LNCAP (cell line): ENCODE measurements around the gene SEC14L6.

Experiments used
- TF ChIP-seq, protein P1 (sequence below): fragments of 450-650 bp; IDR thresholded peaks from 2 replicates; pipeline ENCODE4 v1.5.1; 2017; ENCODE audit warnings: mild to moderate bottlenecking

The SEC14L6 gene

DNA sequence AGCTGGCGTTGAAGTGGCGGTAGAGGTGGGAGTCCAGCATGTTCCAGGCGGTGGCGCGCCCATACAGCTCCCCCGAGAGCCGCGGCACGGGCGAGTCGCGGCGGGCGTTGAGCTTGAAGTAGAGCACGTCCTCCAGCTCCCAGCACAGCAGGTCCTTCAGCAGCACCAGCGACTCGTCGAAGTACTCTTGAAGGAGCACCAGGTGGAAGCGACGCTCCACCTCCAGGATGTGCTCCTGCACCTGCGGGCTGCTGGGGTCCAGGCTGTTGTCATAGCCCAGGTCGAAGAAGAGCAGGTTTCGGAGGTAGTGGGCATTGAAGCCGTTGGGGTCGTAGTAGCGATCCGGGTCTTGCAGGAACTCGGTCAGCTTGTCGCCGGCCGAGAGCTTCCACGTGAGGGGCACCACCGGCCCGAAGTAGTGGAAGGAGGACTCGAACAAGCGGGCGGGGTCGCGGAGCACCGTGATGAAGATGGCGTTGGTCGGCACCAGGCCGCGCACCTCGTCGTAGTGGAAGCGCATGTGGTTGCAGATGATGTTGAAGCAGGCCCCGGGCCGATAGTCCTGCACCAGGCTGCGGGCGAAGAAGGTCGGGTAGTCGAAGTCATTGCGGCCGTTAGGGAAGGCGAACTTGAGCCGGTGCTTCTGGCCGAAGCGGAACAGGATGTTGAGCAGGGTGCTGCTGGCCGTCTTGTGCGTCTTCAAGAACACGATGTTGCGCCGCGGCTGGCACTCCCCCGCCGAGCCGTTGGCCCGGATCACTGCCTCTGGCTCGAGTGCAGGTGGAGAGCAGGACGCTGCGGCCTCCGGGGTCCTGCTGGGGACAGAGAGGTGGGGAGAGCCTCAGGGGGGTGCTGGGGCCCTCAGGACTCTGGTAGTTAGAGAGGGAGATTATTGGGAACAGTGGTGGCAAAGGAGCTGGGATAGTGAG lies 9.0 kb upstream of the SEC14L6 start:
- TF ChIP-seq, protein P1, sequence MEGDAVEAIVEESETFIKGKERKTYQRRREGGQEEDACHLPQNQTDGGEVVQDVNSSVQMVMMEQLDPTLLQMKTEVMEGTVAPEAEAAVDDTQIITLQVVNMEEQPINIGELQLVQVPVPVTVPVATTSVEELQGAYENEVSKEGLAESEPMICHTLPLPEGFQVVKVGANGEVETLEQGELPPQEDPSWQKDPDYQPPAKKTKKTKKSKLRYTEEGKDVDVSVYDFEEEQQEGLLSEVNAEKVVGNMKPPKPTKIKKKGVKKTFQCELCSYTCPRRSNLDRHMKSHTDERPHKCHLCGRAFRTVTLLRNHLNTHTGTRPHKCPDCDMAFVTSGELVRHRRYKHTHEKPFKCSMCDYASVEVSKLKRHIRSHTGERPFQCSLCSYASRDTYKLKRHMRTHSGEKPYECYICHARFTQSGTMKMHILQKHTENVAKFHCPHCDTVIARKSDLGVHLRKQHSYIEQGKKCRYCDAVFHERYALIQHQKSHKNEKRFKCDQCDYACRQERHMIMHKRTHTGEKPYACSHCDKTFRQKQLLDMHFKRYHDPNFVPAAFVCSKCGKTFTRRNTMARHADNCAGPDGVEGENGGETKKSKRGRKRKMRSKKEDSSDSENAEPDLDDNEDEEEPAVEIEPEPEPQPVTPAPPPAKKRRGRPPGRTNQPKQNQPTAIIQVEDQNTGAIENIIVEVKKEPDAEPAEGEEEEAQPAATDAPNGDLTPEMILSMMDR: no peak

DNA sequence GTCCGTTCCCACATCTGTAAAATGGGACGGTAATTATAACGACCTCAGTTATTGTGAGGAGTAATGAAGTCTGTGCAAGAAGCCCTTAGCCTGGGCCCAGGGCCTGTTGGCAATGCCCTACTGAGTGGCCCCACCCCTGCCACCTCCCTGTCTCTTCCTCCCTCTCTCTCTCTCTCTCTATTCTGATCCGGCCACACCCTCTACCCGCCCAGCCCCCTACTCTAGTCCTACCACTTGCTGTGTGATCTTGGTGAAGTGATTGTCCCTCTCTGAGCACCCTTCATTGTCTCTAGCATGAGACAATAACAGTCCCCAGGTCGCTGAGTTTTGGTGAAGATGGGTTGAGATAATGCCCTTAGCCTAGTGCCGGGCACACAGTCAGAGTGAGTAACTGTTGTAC lies 7.4 kb upstream of the SEC14L6 start:
- TF ChIP-seq, protein P1: no peak

DNA sequence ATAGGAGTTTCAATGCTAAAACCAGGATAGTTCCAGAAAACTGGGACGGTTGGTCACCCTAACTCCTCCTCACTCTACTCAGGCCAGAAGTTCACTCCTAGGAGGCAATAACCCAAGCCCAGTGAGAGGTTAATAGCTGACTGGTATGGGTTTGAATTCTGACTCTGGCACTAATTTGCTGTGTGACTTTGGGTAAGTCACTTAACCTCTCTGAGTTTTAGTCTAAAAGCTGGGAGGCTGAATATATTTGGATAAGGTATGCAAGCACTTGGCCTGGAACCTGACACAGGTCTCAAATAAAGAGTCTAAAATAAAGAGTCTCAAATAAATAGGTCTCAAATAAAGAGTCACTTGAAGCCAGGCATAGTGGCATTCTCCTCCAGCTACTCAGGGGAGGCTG lies 6.2 kb upstream of the SEC14L6 start:
- TF ChIP-seq, protein P1: no peak

DNA sequence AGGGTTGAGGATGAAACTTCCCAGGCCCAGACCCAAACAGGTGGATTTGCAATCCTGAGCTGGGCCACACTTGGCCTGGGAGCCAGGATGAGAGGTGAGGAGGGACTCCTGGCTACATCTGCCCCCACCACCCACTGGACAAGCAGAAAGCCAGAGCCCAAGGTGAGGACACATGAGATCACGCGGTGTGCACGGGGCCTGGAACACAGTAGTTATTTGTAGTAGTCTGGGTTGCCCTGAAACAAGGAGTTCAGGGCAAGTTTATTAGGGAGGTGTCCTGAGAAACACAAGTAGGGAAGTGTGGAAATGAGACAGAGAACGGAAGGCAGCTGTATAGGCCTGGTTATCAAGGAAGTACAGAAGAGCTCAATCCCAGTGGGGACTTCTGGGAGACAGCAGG lies 647 bp upstream of the SEC14L6 start:
- TF ChIP-seq, protein P1: no peak

DNA sequence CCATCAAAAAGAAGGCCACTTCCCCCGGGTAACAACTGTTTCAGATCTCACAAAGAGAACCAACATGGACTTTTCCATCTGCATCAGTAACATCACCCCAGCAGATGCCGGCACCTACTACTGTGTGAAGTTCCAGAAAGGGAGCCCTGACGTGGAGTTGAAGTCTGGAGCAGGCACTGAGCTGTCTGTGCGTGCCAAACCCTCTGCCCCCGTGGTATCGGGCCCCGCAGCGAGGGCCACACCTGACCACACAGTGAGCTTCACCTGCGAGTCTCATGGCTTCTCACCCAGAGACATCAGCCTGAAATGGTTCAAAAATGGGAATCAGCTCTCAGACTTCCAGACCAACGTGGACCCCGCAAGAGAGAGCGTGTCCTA lies 3.7 kb downstream of the SEC14L6 start:
- TF ChIP-seq, protein P1: no peak

- TF ChIP-seq, protein P1: no peak
These were observed 4.4 kb downstream of the SEC14L6 start for GRCh38 chr22:30541961-30542810.

DNA sequence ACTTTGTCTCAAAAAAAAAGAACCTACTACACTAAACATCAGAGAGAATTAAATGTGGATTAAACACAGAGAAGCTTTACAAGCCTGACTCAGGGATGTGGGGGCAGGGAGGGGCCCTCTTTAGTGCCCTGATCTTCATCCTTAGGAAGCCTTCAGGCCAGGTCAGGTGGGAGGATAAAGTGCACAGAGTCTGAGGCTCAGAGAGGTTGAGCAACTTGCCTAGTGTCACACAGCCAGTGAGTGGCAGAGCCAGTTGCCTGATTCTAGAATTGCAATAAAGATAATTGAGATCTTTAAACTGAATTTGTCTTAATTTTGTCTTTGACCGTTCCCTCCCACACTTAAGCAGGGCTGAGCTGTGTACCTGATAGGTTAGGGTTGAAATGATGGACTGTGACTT lies 7.2 kb downstream of the SEC14L6 start:
- TF ChIP-seq, protein P1: no peak
